Measurements from ENCODE around the gene GALNT6.

GALNT6 gene

DNA sequence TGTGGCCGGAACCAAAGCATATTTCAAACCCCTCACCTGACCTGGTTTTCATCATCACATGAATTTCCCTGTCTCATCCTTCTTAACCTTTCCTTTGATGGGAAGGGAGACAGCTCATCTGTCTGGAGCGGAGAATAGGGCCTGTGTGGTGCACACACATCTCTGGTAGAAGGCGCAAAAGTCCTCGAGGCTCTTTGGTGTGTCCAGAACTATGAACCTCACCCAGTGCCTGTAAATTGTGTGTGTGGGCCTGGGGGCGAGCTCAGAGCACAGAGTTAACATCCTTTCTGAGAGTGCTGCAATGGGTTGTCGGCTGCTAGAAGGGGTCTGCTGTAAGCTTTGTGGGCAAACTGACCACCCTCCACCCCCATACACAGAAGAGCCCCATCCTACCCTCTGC is 749 bp downstream of the GALNT6 start:
- H3K27ac ChIP-seq, result no peak overlapping the region
- no peak for TF ChIP-seq ZFX (IDR thresholded peaks at IDR 0.05; ENCODE audit: borderline replicate concordance)
- TF ChIP-seq, protein P1, sequence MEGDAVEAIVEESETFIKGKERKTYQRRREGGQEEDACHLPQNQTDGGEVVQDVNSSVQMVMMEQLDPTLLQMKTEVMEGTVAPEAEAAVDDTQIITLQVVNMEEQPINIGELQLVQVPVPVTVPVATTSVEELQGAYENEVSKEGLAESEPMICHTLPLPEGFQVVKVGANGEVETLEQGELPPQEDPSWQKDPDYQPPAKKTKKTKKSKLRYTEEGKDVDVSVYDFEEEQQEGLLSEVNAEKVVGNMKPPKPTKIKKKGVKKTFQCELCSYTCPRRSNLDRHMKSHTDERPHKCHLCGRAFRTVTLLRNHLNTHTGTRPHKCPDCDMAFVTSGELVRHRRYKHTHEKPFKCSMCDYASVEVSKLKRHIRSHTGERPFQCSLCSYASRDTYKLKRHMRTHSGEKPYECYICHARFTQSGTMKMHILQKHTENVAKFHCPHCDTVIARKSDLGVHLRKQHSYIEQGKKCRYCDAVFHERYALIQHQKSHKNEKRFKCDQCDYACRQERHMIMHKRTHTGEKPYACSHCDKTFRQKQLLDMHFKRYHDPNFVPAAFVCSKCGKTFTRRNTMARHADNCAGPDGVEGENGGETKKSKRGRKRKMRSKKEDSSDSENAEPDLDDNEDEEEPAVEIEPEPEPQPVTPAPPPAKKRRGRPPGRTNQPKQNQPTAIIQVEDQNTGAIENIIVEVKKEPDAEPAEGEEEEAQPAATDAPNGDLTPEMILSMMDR (IDR thresholded peaks at IDR 0.05), result no peak

GRCh38 chr12:51389302-51389999 is 1.8 kb downstream of the GALNT6 start:
- no peak overlapping the region for H3K27ac ChIP-seq

DNA sequence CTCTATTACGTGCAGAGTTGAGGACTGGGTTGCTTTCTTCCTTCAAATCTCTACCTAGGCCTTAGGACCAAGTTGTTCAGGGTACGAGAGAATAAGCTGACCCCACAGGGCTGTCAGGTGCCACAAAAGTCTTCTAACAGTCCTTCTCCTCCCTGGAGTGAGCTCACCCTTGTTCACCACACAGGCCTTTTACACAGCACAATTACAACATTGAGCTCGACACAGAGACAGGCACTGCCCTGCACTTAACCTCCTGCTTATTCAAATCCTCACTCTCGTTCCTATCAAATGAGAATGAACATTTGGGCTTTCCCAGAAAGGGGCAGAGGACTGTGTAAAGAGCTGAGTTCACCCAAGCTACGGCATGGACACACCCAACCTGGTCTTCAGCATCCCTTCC is 2.4 kb downstream of the GALNT6 start:
- no peak overlapping the region for H3K27ac ChIP-seq
- TF ChIP-seq, protein P1 (IDR thresholded peaks at IDR 0.05), result no peak
- TF ChIP-seq ZFX (IDR thresholded peaks at IDR 0.05; ENCODE audit: borderline replicate concordance), result no peak

More at GRCh38 chr12:51389302-51389999, 1.8 kb downstream of the GALNT6 start:
- TF ChIP-seq ZFX (IDR thresholded peaks at IDR 0.05; ENCODE audit: borderline replicate concordance), result no peak
- TF ChIP-seq, protein P1 (IDR thresholded peaks at IDR 0.05), result no peak

- H3K27ac ChIP-seq, result no peak overlapping the region
- no peak for TF ChIP-seq ZFX (IDR thresholded peaks at IDR 0.05; ENCODE audit: borderline replicate concordance)
- TF ChIP-seq, protein P1 (IDR thresholded peaks at IDR 0.05), result no peak
These were observed 3.0 kb downstream of the GALNT6 start for GRCh38 chr12:51388069-51388799.

- TF ChIP-seq, protein P1 (IDR thresholded peaks at IDR 0.05), result no peak
- TF ChIP-seq ZFX (IDR thresholded peaks at IDR 0.05; ENCODE audit: borderline replicate concordance), result no peak
- no peak overlapping the region for H3K27ac ChIP-seq
These were observed 4.9 kb downstream of the GALNT6 start for GRCh38 chr12:51386351-51386750.

DNA sequence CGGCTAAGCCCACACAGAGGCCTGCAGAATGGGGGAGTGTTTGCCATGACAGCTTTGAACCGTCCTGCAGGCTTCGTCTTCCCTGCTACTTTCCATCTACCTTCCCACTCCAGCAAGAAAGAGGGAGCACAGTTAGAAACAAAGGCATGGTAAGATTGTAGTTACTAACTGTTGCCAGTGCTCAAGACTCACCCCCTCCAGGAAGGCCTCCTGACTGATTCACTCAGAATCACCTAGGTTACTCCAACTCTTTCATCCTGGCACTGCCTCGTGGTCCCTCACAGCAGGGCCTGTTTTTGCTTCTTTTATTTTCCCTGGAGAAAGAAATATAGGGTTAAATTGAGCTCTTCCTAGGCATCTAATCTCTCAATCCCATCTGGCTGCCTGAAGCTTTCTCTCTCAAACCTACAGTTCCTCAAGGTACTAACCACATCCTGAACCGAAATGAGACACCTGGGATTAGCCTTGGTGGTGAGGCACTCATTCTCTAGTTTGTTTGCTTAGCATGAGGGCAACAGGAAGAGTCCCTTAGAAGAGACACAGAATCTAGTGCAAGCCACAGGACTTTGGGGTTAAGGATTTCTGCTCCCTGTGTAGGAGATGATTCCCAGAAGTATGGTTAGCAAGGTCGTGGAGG is 7.8 kb downstream of the GALNT6 start:
- no peak overlapping the region for H3K27ac ChIP-seq
- TF ChIP-seq, protein P1 (IDR thresholded peaks at IDR 0.05), result no peak
- no peak for TF ChIP-seq ZFX (IDR thresholded peaks at IDR 0.05; ENCODE audit: borderline replicate concordance)
